HEK293 (cell line): ENCODE results near the gene UGCG.

ENCODE experiments used
- CTCF ChIA-PET: fragments of 350-600 bp; formaldehyde crosslinking; extraction: SDS; loops from one replicate; lab custom pipeline; 2021; ENCODE audit warnings: antibody characterized with exemption; lab: Yijun Ruan, JAX
- POLR2A ChIA-PET: fragments of 300-600 bp; formaldehyde crosslinking; extraction: SDS; loops from one replicate; lab custom pipeline; 2020; ENCODE audit warnings: antibody characterized with exemption, inconsistent platforms; lab: Yijun Ruan, JAX
- H3K27ac ChIP-seq: fragments of 200-500 bp; sonication (Bioruptor generic); 2 replicates; pipeline ENCODE4 v1.5.1; 2014; ENCODE audit warnings: low read depth, low read length, control low read depth, inconsistent platforms; ENCODE audit errors: extremely low read depth
- H3K36me3 ChIP-seq, 2 experiments: fragments of 200-500 bp in 1 of 2; sonication (Bioruptor generic) in 1 of 2; 1 replicate in 1 of 2; 2 replicates in 1 of 2; pipeline ENCODE4 v1.5.1; 2014 to 2017; ENCODE audit warnings: inconsistent platforms in 2 of 2, low read length in 2 of 2; ENCODE audit not compliant: control insufficient read depth in 2 of 2, insufficient read depth in 1 of 2
- H3K4me1 ChIP-seq: fragments of 200-500 bp; sonication (Bioruptor generic); 2 replicates; pipeline ENCODE4 v1.5.1; 2014; ENCODE audit warnings: mild to moderate bottlenecking, low read length, inconsistent platforms; ENCODE audit not compliant: control insufficient read depth, insufficient read depth
- H3K4me3 ChIP-seq: 2 replicates; pipeline ENCODE4 v1.5.1; 2011; ENCODE audit warnings: low read depth, mild to moderate bottlenecking, control low read depth, low read length, moderate library complexity
- H3K9me3 ChIP-seq: fragments of 200-500 bp; sonication (Bioruptor generic); 2 replicates; pipeline ENCODE4 v1.5.1; 2014; ENCODE audit warnings: low read depth, low read length, inconsistent platforms; ENCODE audit not compliant: control insufficient read depth, insufficient read depth
- SCRT1 ChIP-seq: fragments of 450-650 bp; formaldehyde crosslinking; IDR thresholded peaks from 2 replicates; pipeline ENCODE4 v1.5.1; 2016; ENCODE audit warnings: missing biosample characterization, missing genetic modification characterization, borderline replicate concordance
- ZBTB10 ChIP-seq: fragments of 450-650 bp; formaldehyde crosslinking; IDR thresholded peaks from 2 replicates; pipeline ENCODE4 v1.5.1; 2016; ENCODE audit warnings: missing biosample characterization, missing genetic modification characterization
- ZFP37 ChIP-seq: fragments of 450-650 bp; formaldehyde crosslinking; IDR thresholded peaks from 2 replicates; pipeline ENCODE4 v1.5.1; 2016; ENCODE audit warnings: missing biosample characterization, missing genetic modification characterization
- ZNF155 ChIP-seq: fragments of 450-650 bp; formaldehyde crosslinking; IDR thresholded peaks from 2 replicates; pipeline ENCODE4 v1.5.1; 2016; ENCODE audit warnings: missing biosample characterization, missing genetic modification characterization
- ZNF18 ChIP-seq: fragments of 450-650 bp; formaldehyde crosslinking; IDR thresholded peaks from 2 replicates; pipeline ENCODE4 v1.5.1; 2016; ENCODE audit warnings: missing biosample characterization, missing genetic modification characterization
- ZNF184 ChIP-seq: fragments of 450-650 bp; IDR thresholded peaks from 2 replicates; pipeline ENCODE4 v1.5.1; 2018; ENCODE audit warnings: missing biosample characterization, mild to moderate bottlenecking, missing genetic modification characterization
- ZNF223 ChIP-seq: fragments of 450-650 bp; formaldehyde crosslinking; IDR thresholded peaks from 2 replicates; pipeline ENCODE4 v1.5.1; 2016; ENCODE audit warnings: missing biosample characterization, missing genetic modification characterization
- ZNF23 ChIP-seq: fragments of 450-650 bp; formaldehyde crosslinking; IDR thresholded peaks from 2 replicates; pipeline ENCODE4 v1.5.1; 2016; ENCODE audit warnings: missing biosample characterization, missing genetic modification characterization, borderline replicate concordance
- ZNF26 ChIP-seq: fragments of 450-650 bp; formaldehyde crosslinking; IDR thresholded peaks from 2 replicates; pipeline ENCODE4 v1.5.1; 2016; ENCODE audit warnings: missing biosample characterization, missing genetic modification characterization
- ZNF274 ChIP-seq, 2 experiments: fragments of 200-500 bp in 1 of 2; fragments of 450-650 bp in 1 of 2; sonication (Bioruptor generic) in 1 of 2; formaldehyde crosslinking in 1 of 2; IDR thresholded peaks; 2 replicates each; pipeline versions ENCODE4 v1.5.1 to v1.6.1; 2014 to 2016; ENCODE audit warnings: borderline replicate concordance in 1 of 2, inconsistent platforms in 1 of 2, low read length in 1 of 2, missing biosample characterization in 1 of 2, missing genetic modification characterization in 1 of 2
- ZNF362 ChIP-seq: fragments of 450-650 bp; formaldehyde crosslinking; IDR thresholded peaks from 2 replicates; pipeline ENCODE4 v1.5.1; 2016; ENCODE audit warnings: missing biosample characterization, missing genetic modification characterization
- ZNF473 ChIP-seq: fragments of 450-650 bp; formaldehyde crosslinking; IDR thresholded peaks from 2 replicates; pipeline ENCODE4 v1.5.1; 2017; ENCODE audit warnings: missing biosample characterization, missing genetic modification characterization
- ZNF510 ChIP-seq: fragments of 450-650 bp; formaldehyde crosslinking; IDR thresholded peaks from 2 replicates; pipeline ENCODE4 v1.5.1; 2018; ENCODE audit warnings: mild to moderate bottlenecking, missing genetic modification characterization, missing biosample characterization; ENCODE audit not compliant: insufficient replicate concordance
- ZNF529 ChIP-seq: fragments of 450-650 bp; formaldehyde crosslinking; IDR thresholded peaks from 2 replicates; pipeline ENCODE4 v1.5.1; 2017; ENCODE audit warnings: missing genetic modification characterization, missing biosample characterization; ENCODE audit not compliant: insufficient replicate concordance
- ZNF548 ChIP-seq: fragments of 450-650 bp; formaldehyde crosslinking; IDR thresholded peaks from 2 replicates; pipeline ENCODE4 v1.5.1; 2016; ENCODE audit warnings: missing biosample characterization, missing genetic modification characterization
- ZNF558 ChIP-seq: fragments of 450-650 bp; formaldehyde crosslinking; IDR thresholded peaks from 2 replicates; pipeline ENCODE4 v1.5.1; 2016; ENCODE audit warnings: missing biosample characterization, missing genetic modification characterization
- ZNF639 ChIP-seq: fragments of 450-650 bp; formaldehyde crosslinking; IDR thresholded peaks from 2 replicates; pipeline ENCODE4 v1.5.1; 2016; ENCODE audit warnings: missing biosample characterization, missing genetic modification characterization
- ZNF645 ChIP-seq: fragments of 450-650 bp; formaldehyde crosslinking; IDR thresholded peaks from 2 replicates; pipeline ENCODE4; 2016; ENCODE audit warnings: missing biosample characterization, missing genetic modification characterization
- ZNF670 ChIP-seq: fragments of 450-650 bp; formaldehyde crosslinking; IDR thresholded peaks from 2 replicates; pipeline ENCODE4 v1.5.1; 2016; ENCODE audit warnings: missing biosample characterization, missing genetic modification characterization, low read depth
- ZNF747 ChIP-seq: fragments of 450-650 bp; formaldehyde crosslinking; IDR thresholded peaks from 2 replicates; pipeline ENCODE4 v1.5.1; 2016; ENCODE audit warnings: missing biosample characterization, missing genetic modification characterization

The UGCG gene

GRCh38 chr9:111943746-111944145 is 47.1 kb downstream of the UGCG start:
- TF ChIP-seq ZNF362 (no peak), ZNF747 (tag by site-specific recombination) (no peak), ZNF223 (tag by site-specific recombination) (no peak), ZNF23 (tag by site-specific recombination) (no peak), ZNF18 (no peak), SCRT1 (tag by site-specific recombination) (no peak), ZNF184 (tag by site-specific recombination) (no peak), ZFP37 (tag by site-specific recombination) (no peak), ZNF26 (tag by site-specific recombination) (no peak), ZNF274 (IDR thresholded peaks at IDR 0.05; ENCODE audit: low read length) (no peak), ZNF274 (tag by site-specific recombination; IDR thresholded peaks at IDR 0.05; ENCODE audit: borderline replicate concordance) (no peak), ZNF529 (tag by site-specific recombination) (no peak), ZNF645 (tag by site-specific recombination) (no peak), ZNF473 (tag by site-specific recombination) (no peak), ZBTB10 (tag by site-specific recombination) (no peak), ZNF639 (tag by site-specific recombination) (no peak), ZNF548 (tag by site-specific recombination) (no peak), ZNF155 (tag by site-specific recombination) (no peak), ZNF558 (tag by site-specific recombination) (no peak), ZNF670 (no peak), ZNF510 (no peak)
- Histone ChIP-seq H3K9me3 (no peaks in the 10 kb centered on the region), H3K27ac (no peak overlapping the region), H3K36me3 (no peaks in the 10 kb centered on the region), H3K4me1 (no peaks in the 10 kb centered on the region), H3K4me3 (no peak overlapping the region)
- POLR2A ChIA-PET: interaction anchor here (0.5 kb wide), 1 partner anchor 109 kb away, joined by 8 read pairs; no protein-coding TSS in a partner anchor
- CTCF ChIA-PET: interaction anchor here (0.9 kb wide), 1 partner anchor 131 kb away, joined by 4 read pairs; no protein-coding TSS in a partner anchor
